ENCODE results near the gene PTTG2. TPM values are rescaled to one million over a fixed set of nuclear protein-coding genes. Genes with fewer than 3 reads are reported as not detected.

Gene PTTG2
- total and polyA plus RNA-seq, 2 experiments from 2014 or later, result 1.1 TPM; not detected in 1

GRCh38 chr4:38003102-38003501, 42.9 kb downstream of the PTTG2 start:
- DNase-seq (ENCODE audit: low spot score) (no peak), ATAC-seq (no peak)
- H3K4me3 Mint-ChIP-seq, result no peak overlapping the region
- Histone ChIP-seq H2AFZ (no peak overlapping the region), H4K20me1 (replicated peaks; ENCODE audit: insufficient read depth) (peaks cover 3% of the 10 kb centered on the region; the same call in 1 of the 2 replicates), H3K27ac (ENCODE audit: low read depth) (peak overlapping the region; percentile 72), H3K27me3 (ENCODE audit: insufficient read depth) (no peaks in the 10 kb centered on the region), H3K4me1 (ENCODE audit: insufficient read depth) (peaks cover 37% of the 10 kb centered on the region), H3K36me3 (ENCODE audit: insufficient read depth) (no peaks in the 10 kb centered on the region), H3K4me2 (no peak overlapping the region), H3K4me3 (no peak overlapping the region), H3K79me2 (replicated peaks; ENCODE audit: insufficient read depth) (peaks cover 65% of the 10 kb centered on the region), H3K9me2 (ENCODE audit: insufficient read depth) (no peaks in the 10 kb centered on the region), H3F3A (replicated peaks; ENCODE audit: low read depth) (no peaks in the 10 kb centered on the region)
- H3K4me1 Mint-ChIP-seq, result peaks cover 66% of the 10 kb centered on the region
- no peaks in the 10 kb centered on the region for H3K9me3 Mint-ChIP-seq
- H3K27me3 Mint-ChIP-seq (ENCODE audit: insufficient read depth, low read depth, poor library complexity), result peaks cover 2% of the 10 kb centered on the region
- H3K36me3 Mint-ChIP-seq (ENCODE audit: low read depth), result no peaks in the 10 kb centered on the region
- peak overlapping the region; percentile 44; the same call in 1 of the 2 replicates for H3K27ac Mint-ChIP-seq
- TF ChIP-seq, protein P1, sequence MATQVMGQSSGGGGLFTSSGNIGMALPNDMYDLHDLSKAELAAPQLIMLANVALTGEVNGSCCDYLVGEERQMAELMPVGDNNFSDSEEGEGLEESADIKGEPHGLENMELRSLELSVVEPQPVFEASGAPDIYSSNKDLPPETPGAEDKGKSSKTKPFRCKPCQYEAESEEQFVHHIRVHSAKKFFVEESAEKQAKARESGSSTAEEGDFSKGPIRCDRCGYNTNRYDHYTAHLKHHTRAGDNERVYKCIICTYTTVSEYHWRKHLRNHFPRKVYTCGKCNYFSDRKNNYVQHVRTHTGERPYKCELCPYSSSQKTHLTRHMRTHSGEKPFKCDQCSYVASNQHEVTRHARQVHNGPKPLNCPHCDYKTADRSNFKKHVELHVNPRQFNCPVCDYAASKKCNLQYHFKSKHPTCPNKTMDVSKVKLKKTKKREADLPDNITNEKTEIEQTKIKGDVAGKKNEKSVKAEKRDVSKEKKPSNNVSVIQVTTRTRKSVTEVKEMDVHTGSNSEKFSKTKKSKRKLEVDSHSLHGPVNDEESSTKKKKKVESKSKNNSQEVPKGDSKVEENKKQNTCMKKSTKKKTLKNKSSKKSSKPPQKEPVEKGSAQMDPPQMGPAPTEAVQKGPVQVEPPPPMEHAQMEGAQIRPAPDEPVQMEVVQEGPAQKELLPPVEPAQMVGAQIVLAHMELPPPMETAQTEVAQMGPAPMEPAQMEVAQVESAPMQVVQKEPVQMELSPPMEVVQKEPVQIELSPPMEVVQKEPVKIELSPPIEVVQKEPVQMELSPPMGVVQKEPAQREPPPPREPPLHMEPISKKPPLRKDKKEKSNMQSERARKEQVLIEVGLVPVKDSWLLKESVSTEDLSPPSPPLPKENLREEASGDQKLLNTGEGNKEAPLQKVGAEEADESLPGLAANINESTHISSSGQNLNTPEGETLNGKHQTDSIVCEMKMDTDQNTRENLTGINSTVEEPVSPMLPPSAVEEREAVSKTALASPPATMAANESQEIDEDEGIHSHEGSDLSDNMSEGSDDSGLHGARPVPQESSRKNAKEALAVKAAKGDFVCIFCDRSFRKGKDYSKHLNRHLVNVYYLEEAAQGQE (IDR thresholded peaks at IDR 0.05; ENCODE audit: unreplicated experiment), result no peak
- TF ChIP-seq CREB1 (CRISPR knock-in tag; IDR thresholded peaks at IDR 0.05; ENCODE audit: low read depth) (no peak), ZNF462 (CRISPR knock-in tag; IDR thresholded peaks at IDR 0.05) (no peak), ZNF114 (CRISPR knock-in tag; IDR thresholded peaks at IDR 0.05) (no peak), EZH2phosphoT487 (IDR thresholded peaks at IDR 0.05; ENCODE audit: unreplicated experiment) (no peak), NANOG (IDR thresholded peaks at IDR 0.05; ENCODE audit: borderline replicate concordance) (no peak), JUNB (IDR thresholded peaks at IDR 0.05; ENCODE audit: unreplicated experiment) (no peak), ZNF331 (CRISPR knock-in tag; IDR thresholded peaks at IDR 0.05; ENCODE audit: low read depth) (no peak), POLR2AphosphoS5 (IDR thresholded peaks at IDR 0.05; ENCODE audit: low read depth) (no peak), EZH2 (IDR thresholded peaks at IDR 0.05; ENCODE audit: low read depth, unreplicated experiment) (no peak), STAT1 (IDR thresholded peaks at IDR 0.05; ENCODE audit: unreplicated experiment) (no peak)
- TF ChIP-seq, protein P2, sequence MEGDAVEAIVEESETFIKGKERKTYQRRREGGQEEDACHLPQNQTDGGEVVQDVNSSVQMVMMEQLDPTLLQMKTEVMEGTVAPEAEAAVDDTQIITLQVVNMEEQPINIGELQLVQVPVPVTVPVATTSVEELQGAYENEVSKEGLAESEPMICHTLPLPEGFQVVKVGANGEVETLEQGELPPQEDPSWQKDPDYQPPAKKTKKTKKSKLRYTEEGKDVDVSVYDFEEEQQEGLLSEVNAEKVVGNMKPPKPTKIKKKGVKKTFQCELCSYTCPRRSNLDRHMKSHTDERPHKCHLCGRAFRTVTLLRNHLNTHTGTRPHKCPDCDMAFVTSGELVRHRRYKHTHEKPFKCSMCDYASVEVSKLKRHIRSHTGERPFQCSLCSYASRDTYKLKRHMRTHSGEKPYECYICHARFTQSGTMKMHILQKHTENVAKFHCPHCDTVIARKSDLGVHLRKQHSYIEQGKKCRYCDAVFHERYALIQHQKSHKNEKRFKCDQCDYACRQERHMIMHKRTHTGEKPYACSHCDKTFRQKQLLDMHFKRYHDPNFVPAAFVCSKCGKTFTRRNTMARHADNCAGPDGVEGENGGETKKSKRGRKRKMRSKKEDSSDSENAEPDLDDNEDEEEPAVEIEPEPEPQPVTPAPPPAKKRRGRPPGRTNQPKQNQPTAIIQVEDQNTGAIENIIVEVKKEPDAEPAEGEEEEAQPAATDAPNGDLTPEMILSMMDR (conservative IDR thresholded peaks at IDR 0.05; ENCODE audit: low read depth in 2 of 2), result no peak
- TF ChIP-seq, protein P3, sequence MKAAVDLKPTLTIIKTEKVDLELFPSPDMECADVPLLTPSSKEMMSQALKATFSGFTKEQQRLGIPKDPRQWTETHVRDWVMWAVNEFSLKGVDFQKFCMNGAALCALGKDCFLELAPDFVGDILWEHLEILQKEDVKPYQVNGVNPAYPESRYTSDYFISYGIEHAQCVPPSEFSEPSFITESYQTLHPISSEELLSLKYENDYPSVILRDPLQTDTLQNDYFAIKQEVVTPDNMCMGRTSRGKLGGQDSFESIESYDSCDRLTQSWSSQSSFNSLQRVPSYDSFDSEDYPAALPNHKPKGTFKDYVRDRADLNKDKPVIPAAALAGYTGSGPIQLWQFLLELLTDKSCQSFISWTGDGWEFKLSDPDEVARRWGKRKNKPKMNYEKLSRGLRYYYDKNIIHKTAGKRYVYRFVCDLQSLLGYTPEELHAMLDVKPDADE (IDR thresholded peaks at IDR 0.05), result no peak
